ENCODE measurements around the gene HES7.

HES7 gene

GRCh38 chr17:8153525-8153956 is 29.6 kb upstream of the HES7 start:
- Histone ChIP-seq H3K4me3 (ENCODE audit: low read depth, low read length) (peak overlapping the region; percentile 37), H3K27me3 (ENCODE audit: insufficient read depth, low read depth, severe bottlenecking) (no peaks in the 10 kb centered on the region), H3K9me3 (ENCODE audit: severe bottlenecking) (no peaks in the 10 kb centered on the region), H3K36me3 (peaks cover 24% of the 10 kb centered on the region), H3K27ac (peak overlapping the region; percentile 79)
- peak; percentile 59 for DNase-seq
- TF ChIP-seq CTCF (IDR thresholded peaks at IDR 0.05; ENCODE audit: low read depth, low read length), result no peak

GRCh38 chr17:8153031-8153451 is 29.1 kb upstream of the HES7 start:
- TF ChIP-seq CTCF (IDR thresholded peaks at IDR 0.05; ENCODE audit: low read depth, low read length), result no peak
- Histone ChIP-seq H3K27me3 (ENCODE audit: insufficient read depth, low read depth, severe bottlenecking) (no peaks in the 10 kb centered on the region), H3K9me3 (ENCODE audit: severe bottlenecking) (no peaks in the 10 kb centered on the region), H3K27ac (peak overlapping the region; percentile 61), H3K4me3 (ENCODE audit: low read depth, low read length) (no peak overlapping the region), H3K36me3 (peaks cover 25% of the 10 kb centered on the region)
- no peak for DNase-seq

GRCh38 chr17:8152112-8152775 is 28.3 kb upstream of the HES7 start, which contains the start of gene PER1:
Gene PER1, minus strand, starts transcription at chr17:8152404. Its CDS starts 1,698 bp downstream, at chr17:8150706.
- H3K9me3 ChIP-seq (ENCODE audit: severe bottlenecking), result no peaks in the 10 kb centered on the region
- peaks cover 30% of the 10 kb centered on the region for H3K36me3 ChIP-seq
- no peaks in the 10 kb centered on the region for H3K27me3 ChIP-seq (ENCODE audit: insufficient read depth, low read depth, severe bottlenecking)
- no peak for TF ChIP-seq CTCF (IDR thresholded peaks at IDR 0.05; ENCODE audit: low read depth, low read length)
- peak; percentile 97 for DNase-seq
- H3K4me3 ChIP-seq (ENCODE audit: low read depth, low read length), result peak within 1 kb of the TSS; percentile 78
- H3K27ac ChIP-seq, result peak within 1 kb of the TSS; percentile 61

- peak overlapping the region; percentile 78 for H3K4me3 ChIP-seq (ENCODE audit: low read depth, low read length)
- no peak for DNase-seq
- no peaks in the 10 kb centered on the region for H3K27me3 ChIP-seq (ENCODE audit: insufficient read depth, low read depth, severe bottlenecking)
- no peaks in the 10 kb centered on the region for H3K9me3 ChIP-seq (ENCODE audit: severe bottlenecking)
- TF ChIP-seq CTCF (IDR thresholded peaks at IDR 0.05; ENCODE audit: low read depth, low read length), result no peak
- peaks cover 34% of the 10 kb centered on the region for H3K36me3 ChIP-seq
- H3K27ac ChIP-seq, result peak overlapping the region; percentile 53
Measured at GRCh38 chr17:8151641-8152111, 27.8 kb upstream of the HES7 start.

- H3K4me3 ChIP-seq (ENCODE audit: low read depth, low read length), result peak overlapping the region; percentile 78
- TF ChIP-seq CTCF (IDR thresholded peaks at IDR 0.05; ENCODE audit: low read depth, low read length), result no peak
- H3K27me3 ChIP-seq (ENCODE audit: insufficient read depth, low read depth, severe bottlenecking), result no peaks in the 10 kb centered on the region
- H3K9me3 ChIP-seq (ENCODE audit: severe bottlenecking), result no peaks in the 10 kb centered on the region
- H3K36me3 ChIP-seq, result peaks cover 39% of the 10 kb centered on the region
- DNase-seq, result peak; percentile 89
- peak overlapping the region; percentile 53 for H3K27ac ChIP-seq
Measured at GRCh38 chr17:8151120-8151640, 27.3 kb upstream of the HES7 start.
